PC-3 (cell line): ENCODE measurements around the gene NUPR2. TPM values are rescaled to one million over a fixed set of nuclear protein-coding genes. Genes with fewer than 3 reads are reported as not detected.

ENCODE experiments used
- ATAC-seq: fragments of 200-7000 bp; cut with Tn5 transposase; 2 replicates; pipeline ENCODE4 v1.9.1; 2020; ENCODE audit warnings: mild to moderate bottlenecking, moderate library complexity
- BruUV-seq: library from RNA; stranded (reverse); fragments of 400-500 nt; replicated peaks from 2 replicates; lab custom pipeline; 2021; lab: Mats Ljungman, UMichigan
- CTCF ChIA-PET: fragments of 300-600 bp; sonication (Branson Sonifier 250); formaldehyde crosslinking; loops from one replicate; lab custom pipeline; 2022; ENCODE audit warnings: antibody characterized with exemption; lab: Charles Lee
- POLR2A ChIA-PET: fragments of 300-600 bp; sonication (Branson Sonifier 250); formaldehyde crosslinking; loops from one replicate; lab custom pipeline; 2022; ENCODE audit warnings: antibody characterized with exemption; ENCODE audit not compliant: unreplicated experiment; lab: Charles Lee
- DNase-seq: peaks from one replicate; pipeline ENCODE4 v3.0.0-alpha.2; 2015
- H2AFZ ChIP-seq: fragments of 300-600 bp; sonication (generic); 2 replicates; pipeline ENCODE4 v1.6.0; 2016; ENCODE audit warnings: antibody characterized with exemption, low read length
- H3F3A ChIP-seq: fragments of 300-600 bp; sonication (generic); one replicate; pipeline ENCODE4 v1.6.0; 2017; ENCODE audit warnings: antibody characterized with exemption, low read length, control low read depth, mild to moderate bottlenecking; ENCODE audit not compliant: unreplicated experiment
- H3K27ac ChIP-seq: fragments of 300-600 bp; sonication (generic); 2 replicates; pipeline ENCODE4 v1.5.1; 2016; ENCODE audit warnings: mild to moderate bottlenecking, low read length
- H3K27me3 ChIP-seq: fragments of 300-600 bp; sonication (generic); 2 replicates; pipeline ENCODE4 v1.6.1; 2016; ENCODE audit warnings: low read length, mixed read lengths
- H3K36me3 ChIP-seq: fragments of 300-600 bp; sonication (generic); 2 replicates; pipeline ENCODE4 v1.6.1; 2016; ENCODE audit warnings: low read depth, mixed run types, low read length, mixed read lengths
- H3K4me1 ChIP-seq: fragments of 300-600 bp; sonication (generic); 2 replicates; pipeline ENCODE4 v1.5.1; 2016; ENCODE audit warnings: low read length; ENCODE audit not compliant: insufficient read depth
- H3K4me2 ChIP-seq: fragments of 300-600 bp; sonication (generic); 2 replicates; pipeline ENCODE4 v1.6.0; 2016; ENCODE audit warnings: low read length
- H3K4me3 ChIP-seq: fragments of 300-600 bp; sonication (generic); 2 replicates; pipeline ENCODE4 v1.5.1; 2016; ENCODE audit warnings: mild to moderate bottlenecking, low read length, mixed read lengths
- H3K79me2 ChIP-seq: fragments of 300-600 bp; sonication (generic); 2 replicates; pipeline ENCODE4 v1.6.1; 2017; ENCODE audit warnings: low read length, mixed read lengths
- H3K9ac ChIP-seq: fragments of 300-600 bp; sonication (generic); 2 replicates; pipeline ENCODE4 v1.6.0; 2016; ENCODE audit warnings: mild to moderate bottlenecking, low read length
- H3K9me2 ChIP-seq: fragments of 300-600 bp; sonication (generic); replicated peaks from 2 replicates; pipeline ENCODE4 v1.6.1; 2016; ENCODE audit warnings: mixed run types, low read length, mixed read lengths
- H3K9me3 ChIP-seq: fragments of 300-600 bp; sonication (generic); 2 replicates; pipeline ENCODE4 v1.6.1; 2016; ENCODE audit warnings: low read length, mixed read lengths
- H4K20me1 ChIP-seq: fragments of 300-600 bp; sonication (generic); 2 replicates; pipeline ENCODE4 v1.6.1; 2016; ENCODE audit warnings: low read length, mixed read lengths
- CTCF ChIP-seq: fragments of 300-600 bp; sonication (generic); conservative IDR thresholded peaks from 2 replicates; pipeline ENCODE4 v1.5.1; 2017; ENCODE audit warnings: antibody characterized with exemption, low read depth, mild to moderate bottlenecking, low read length
- EZH2 ChIP-seq: fragments of 300-600 bp; sonication (generic); IDR thresholded peaks from one replicate; pipeline ENCODE4 v1.6.1; 2017; ENCODE audit warnings: antibody characterized with exemption, mild to moderate bottlenecking, low read length; ENCODE audit not compliant: unreplicated experiment
- EZH2phosphoT487 ChIP-seq: fragments of 300-600 bp; sonication (generic); IDR thresholded peaks from 2 replicates; pipeline ENCODE4 v1.6.1; 2018; ENCODE audit warnings: mild to moderate bottlenecking, antibody characterized with exemption, low read length, borderline replicate concordance
- intact Hi-C: fragments of 100-400 bp; cut with micrococcal nuclease; formaldehyde crosslinking; loops from 2 replicates; pipeline ENCODE4 v1.9.0; 2023
- total RNA-seq: library from RNA; depleted of rRNA; stranded (reverse); fragments of >200 nt; gene quantifications from 2 replicates; pipeline ENCODE4 v1.2.3, GENCODE V29; 2014

Gene NUPR2
- total RNA-seq, 1 experiment from 2014 or later, result not detected

DNA sequence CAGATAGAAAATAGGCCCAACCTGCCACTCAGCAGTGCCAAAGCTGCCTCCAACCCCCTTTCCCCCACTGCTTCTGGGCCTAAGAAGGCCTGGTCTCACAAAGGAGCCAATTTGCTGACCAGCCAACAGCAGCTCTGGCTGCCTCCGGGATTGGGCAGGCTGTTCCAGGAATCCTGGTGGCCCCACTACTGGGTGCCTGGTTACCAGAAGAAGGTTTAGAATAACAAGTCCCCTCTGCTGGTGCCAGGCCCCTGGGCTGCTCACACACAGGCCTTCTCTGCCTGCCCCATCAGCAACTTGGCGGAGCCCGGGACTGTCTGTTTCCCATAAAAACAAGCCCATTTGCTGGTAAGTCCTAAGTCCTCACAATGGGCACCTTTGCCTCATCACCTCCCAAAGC is 24.6 kb downstream of the NUPR2 start:
- Histone ChIP-seq H3K4me2 (no peak overlapping the region), H3K4me1 (no peaks in the 10 kb centered on the region; the same call in 1 of the 2 replicates), H4K20me1 (no peaks in the 10 kb centered on the region), H3K4me3 (no peak overlapping the region), H3K27me3 (no peaks in the 10 kb centered on the region), H3K9ac (no peak overlapping the region), H3F3A (no peaks in the 10 kb centered on the region), H2AFZ (no peak overlapping the region), H3K9me2 (no peaks in the 10 kb centered on the region), H3K79me2 (no peaks in the 10 kb centered on the region), H3K9me3 (no peaks in the 10 kb centered on the region), H3K36me3 (no peaks in the 10 kb centered on the region), H3K27ac (no peak overlapping the region)
- no TSS peak for BruUV-seq
- POLR2A ChIA-PET, result no interaction called here
- no peak for TF ChIP-seq EZH2
- TF ChIP-seq CTCF, result no peak
- TF ChIP-seq EZH2phosphoT487, result no peak
- DNase-seq (no peak), ATAC-seq (no peak)
- CTCF ChIA-PET, result no interaction called here
- intact Hi-C loops, result no loop called here

- Histone ChIP-seq H3K27me3 (no peaks in the 10 kb centered on the region), H3K4me3 (no peak overlapping the region), H2AFZ (no peak overlapping the region), H3F3A (no peaks in the 10 kb centered on the region), H3K79me2 (no peaks in the 10 kb centered on the region), H3K4me1 (no peaks in the 10 kb centered on the region), H3K36me3 (no peaks in the 10 kb centered on the region), H3K27ac (no peak overlapping the region), H3K9me2 (no peaks in the 10 kb centered on the region), H3K4me2 (no peak overlapping the region), H4K20me1 (no peaks in the 10 kb centered on the region), H3K9me3 (no peaks in the 10 kb centered on the region), H3K9ac (no peak overlapping the region)
- no TSS peak for BruUV-seq
- intact Hi-C loops, result no loop called here
- TF ChIP-seq CTCF (no peak), EZH2 (no peak), EZH2phosphoT487 (no peak)
- POLR2A ChIA-PET, result no interaction called here
- CTCF ChIA-PET, result no interaction called here
- ATAC-seq, result no peak
- no peak for DNase-seq
These were observed 28.8 kb downstream of the NUPR2 start for GRCh38 chr7:56087445-56087844.

DNA sequence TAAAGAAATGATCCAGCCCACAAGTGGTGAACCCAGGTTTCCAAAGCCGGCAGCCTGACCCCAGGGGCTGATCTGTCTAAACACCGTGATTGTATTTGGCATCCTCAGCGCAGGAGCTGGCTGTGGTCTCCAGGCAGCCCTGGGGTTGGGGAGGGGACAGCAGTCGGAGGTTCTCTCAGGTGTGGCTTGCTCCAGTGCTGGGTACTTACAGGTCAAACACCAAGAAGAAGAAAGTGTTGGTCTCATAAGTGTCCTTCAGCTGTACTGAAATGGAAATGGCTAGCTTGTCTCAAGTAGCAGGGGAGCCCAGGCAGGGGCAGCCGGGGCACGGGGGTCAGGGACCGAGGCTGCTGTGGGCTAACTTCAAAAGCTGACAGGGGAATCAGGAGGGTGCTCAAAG is 29.5 kb downstream of the NUPR2 start:
- Histone ChIP-seq H3K4me2 (no peak overlapping the region), H3K27ac (no peak overlapping the region), H3K27me3 (no peaks in the 10 kb centered on the region), H3K4me1 (no peaks in the 10 kb centered on the region), H3K36me3 (no peaks in the 10 kb centered on the region), H2AFZ (no peak overlapping the region), H3K9ac (no peak overlapping the region), H3F3A (no peaks in the 10 kb centered on the region), H3K4me3 (no peak overlapping the region), H3K79me2 (no peaks in the 10 kb centered on the region), H3K9me2 (no peaks in the 10 kb centered on the region), H3K9me3 (no peaks in the 10 kb centered on the region), H4K20me1 (no peaks in the 10 kb centered on the region)
- ATAC-seq, result no peak
- POLR2A ChIA-PET, result no interaction called here
- CTCF ChIA-PET, result no interaction called here
- no TSS peak for BruUV-seq
- intact Hi-C loops, result no loop called here
- no peak for DNase-seq
- TF ChIP-seq EZH2phosphoT487 (no peak), EZH2 (no peak), CTCF (no peak)
